H9 (cell line): ENCODE data around the gene BMPR1A. TPM values are rescaled to one million over a fixed set of nuclear protein-coding genes. Genes with fewer than 3 reads are reported as not detected.
A peak's percentile ranks its signal among the peaks of the same experiment; 100 is the strongest.

Source experiments
- DNase-seq: peaks from one replicate; pipeline ENCODE4 v3.0.0-alpha.2; 2017
- H2AFZ ChIP-seq: one replicate; pipeline ENCODE4 v1.6.1; 2013; ENCODE audit warnings: mild to moderate bottlenecking, low read length, control low read depth, moderate library complexity
- H2AK5ac ChIP-seq: 2 replicates; pipeline ENCODE4 v1.6.1; 2013; ENCODE audit warnings: low read length, control low read depth, mixed read lengths; ENCODE audit not compliant: insufficient read length
- H2BK120ac ChIP-seq: one replicate; pipeline ENCODE4 v1.6.1; 2013; ENCODE audit warnings: low read depth, mild to moderate bottlenecking, low read length, control low read depth, inconsistent platforms; ENCODE audit not compliant: poor library complexity, severe bottlenecking
- H2BK12ac ChIP-seq: 2 replicates; pipeline ENCODE4 v1.6.1; 2013; ENCODE audit warnings: low read length, control low read depth, mixed read lengths, low read depth; ENCODE audit not compliant: insufficient read length
- H2BK15ac ChIP-seq: 2 replicates; pipeline ENCODE4 v1.6.1; 2013; ENCODE audit warnings: low read depth, low read length, control low read depth
- H2BK20ac ChIP-seq: one replicate; pipeline ENCODE4 v1.6.1; 2013; ENCODE audit warnings: low read depth, mild to moderate bottlenecking, low read length, control low read depth, inconsistent platforms; ENCODE audit not compliant: poor library complexity, severe bottlenecking
- H2BK5ac ChIP-seq: 2 replicates; pipeline ENCODE4 v1.6.1; 2013; ENCODE audit warnings: low read length, control low read depth, mixed read lengths; ENCODE audit not compliant: insufficient read length
- H3K14ac ChIP-seq: 2 replicates; pipeline ENCODE4 v1.6.1; 2013; ENCODE audit warnings: low read length, control low read depth; ENCODE audit not compliant: insufficient read depth
- H3K18ac ChIP-seq: 2 replicates; pipeline ENCODE4 v1.6.1; 2013; ENCODE audit warnings: low read depth, mild to moderate bottlenecking, mixed read lengths, low read length, control low read depth; ENCODE audit not compliant: insufficient read length
- H3K23ac ChIP-seq: 2 replicates; pipeline ENCODE4 v1.6.1; 2013; ENCODE audit warnings: low read length, control low read depth, mixed read lengths, low read depth; ENCODE audit not compliant: insufficient read length
- H3K23me2 ChIP-seq: 2 replicates; pipeline ENCODE4 v1.6.1; 2013; ENCODE audit warnings: low read depth, mild to moderate bottlenecking, mixed read lengths, low read length, control low read depth; ENCODE audit not compliant: insufficient read length, poor library complexity, severe bottlenecking
- H3K27ac ChIP-seq: 2 replicates; pipeline ENCODE4 v1.5.1; 2013; ENCODE audit warnings: low read length, control low read depth, mixed read lengths, low read depth; ENCODE audit not compliant: insufficient read length
- H3K27me3 ChIP-seq: 2 replicates; pipeline ENCODE4 v1.6.1; 2013; ENCODE audit warnings: low read length, control low read depth, inconsistent platforms; ENCODE audit not compliant: insufficient read depth
- H3K4ac ChIP-seq: 2 replicates; pipeline ENCODE4 v1.6.1; 2013; ENCODE audit warnings: low read depth, mild to moderate bottlenecking, control low read depth, inconsistent platforms, low read length, moderate library complexity
- H3K4me1 ChIP-seq: 2 replicates; pipeline ENCODE4 v1.6.1; 2013; ENCODE audit warnings: low read length, control low read depth, inconsistent platforms; ENCODE audit not compliant: insufficient read depth
- H3K4me2 ChIP-seq: 2 replicates; pipeline ENCODE4 v1.6.1; 2013; ENCODE audit warnings: low read length, control low read depth, mixed read lengths; ENCODE audit not compliant: insufficient read length, insufficient read depth
- H3K56ac ChIP-seq: 2 replicates; pipeline ENCODE4 v1.6.1; 2013; ENCODE audit warnings: low read depth, mild to moderate bottlenecking, mixed read lengths, low read length, control low read depth; ENCODE audit not compliant: insufficient read length
- H3K79me1 ChIP-seq: 2 replicates; pipeline ENCODE4 v1.6.1; 2013; ENCODE audit warnings: low read depth, mild to moderate bottlenecking, moderate library complexity, low read length, control low read depth, inconsistent platforms; ENCODE audit not compliant: insufficient read depth, poor library complexity, severe bottlenecking
- H3K79me2 ChIP-seq: 2 replicates; pipeline ENCODE4 v1.6.1; 2013; ENCODE audit warnings: low read length, control low read depth, inconsistent platforms; ENCODE audit not compliant: insufficient read depth
- H3K9ac ChIP-seq: 2 replicates; pipeline ENCODE4 v1.6.1; 2013; ENCODE audit warnings: low read length, control low read depth, mixed read lengths; ENCODE audit not compliant: insufficient read length; ENCODE audit errors: extremely low read depth
- H3K9me3 ChIP-seq: one replicate; pipeline ENCODE4 v1.6.1; 2013; ENCODE audit warnings: low read depth, low read length, inconsistent platforms; ENCODE audit not compliant: control insufficient read depth
- H3T11ph ChIP-seq: one replicate; pipeline ENCODE4 v1.6.1; 2013; ENCODE audit warnings: mild to moderate bottlenecking, low read length, control low read depth, inconsistent platforms
- H4K20me1 ChIP-seq: one replicate; pipeline ENCODE4 v1.6.1; 2013; ENCODE audit not compliant: control insufficient read depth, insufficient read length, insufficient read depth
- H4K5ac ChIP-seq: 2 replicates; pipeline ENCODE4 v1.6.1; 2013; ENCODE audit warnings: low read depth, mild to moderate bottlenecking, mixed read lengths, low read length, control low read depth; ENCODE audit not compliant: insufficient read length
- H4K8ac ChIP-seq: replicated peaks from 2 replicates; pipeline ENCODE4 v1.6.1; 2013; ENCODE audit warnings: low read length, control low read depth, mixed read lengths, low read depth; ENCODE audit not compliant: insufficient read length
- H4K91ac ChIP-seq: 2 replicates; pipeline ENCODE4 v1.6.1; 2013; ENCODE audit warnings: low read depth, mild to moderate bottlenecking, moderate library complexity, mixed read lengths, low read length, control low read depth; ENCODE audit not compliant: insufficient read length
- H3K27ac Mint-ChIP-seq, 3 experiments: 2 replicates in 2 of 3; 3 replicates in 1 of 3; pipeline ENCODE4 v1.8.0; 2020 to 2021; ENCODE audit warnings: mixed read lengths in 3 of 3, mild to moderate bottlenecking in 1 of 3, moderate library complexity in 1 of 3
- H3K27me3 Mint-ChIP-seq: 2 replicates; pipeline ENCODE4 v1.8.0; 2021; ENCODE audit warnings: low read depth, mild to moderate bottlenecking, moderate library complexity, mixed read lengths
- H3K36me3 Mint-ChIP-seq, 3 experiments: 2 replicates in 2 of 3; 3 replicates in 1 of 3; pipeline ENCODE4 v1.8.0; 2020 to 2021; ENCODE audit warnings: low read depth in 3 of 3, mixed read lengths in 3 of 3; ENCODE audit not compliant: insufficient read depth in 1 of 3
- H3K4me1 Mint-ChIP-seq, 2 experiments: 2 replicates each; pipeline ENCODE4 v1.8.0; 2020; ENCODE audit warnings: mixed read lengths in 2 of 2
- H3K4me3 Mint-ChIP-seq, 2 experiments: 2 replicates in 1 of 2; 3 replicates in 1 of 2; pipeline ENCODE4 v1.8.0; 2020 to 2021; ENCODE audit warnings: mild to moderate bottlenecking in 2 of 2, mixed read lengths in 2 of 2, moderate library complexity in 1 of 2
- H3K9me3 Mint-ChIP-seq, 2 experiments: 2 replicates in 1 of 2; 3 replicates in 1 of 2; pipeline ENCODE4 v1.8.0; 2020; ENCODE audit warnings: mild to moderate bottlenecking in 2 of 2, mixed read lengths in 2 of 2, moderate library complexity in 1 of 2
- WGBS: extraction: QIAGEN DNeasy Blood & Tissue Kit; methylation state at CpG from one replicate; pipeline ENCODE4 v1.1.7; 2013; ENCODE audit warnings: missing lambda C conversion rate, low lambda C conversion rate, mixed read lengths; ENCODE audit not compliant: insufficient read length; ENCODE audit errors: extremely low coverage; 5-methylcytosine and 5-hydroxymethylcytosine counted together
- total RNA-seq: library from RNA; stranded (reverse); gene quantifications from 2 replicates; pipeline ENCODE4 v1.2.1, GENCODE V29; 2021
- TF ChIP-seq, protein P1 (sequence below): fragments of 200-600 bp; sonication (generic); conservative IDR thresholded peaks from 3 replicates; pipeline ENCODE4 v1.8.0; 2021; ENCODE audit warnings: antibody characterized with exemption, mild to moderate bottlenecking

Gene BMPR1A
- total RNA-seq, 1 experiment from 2014 or later, result 138 TPM

DNA sequence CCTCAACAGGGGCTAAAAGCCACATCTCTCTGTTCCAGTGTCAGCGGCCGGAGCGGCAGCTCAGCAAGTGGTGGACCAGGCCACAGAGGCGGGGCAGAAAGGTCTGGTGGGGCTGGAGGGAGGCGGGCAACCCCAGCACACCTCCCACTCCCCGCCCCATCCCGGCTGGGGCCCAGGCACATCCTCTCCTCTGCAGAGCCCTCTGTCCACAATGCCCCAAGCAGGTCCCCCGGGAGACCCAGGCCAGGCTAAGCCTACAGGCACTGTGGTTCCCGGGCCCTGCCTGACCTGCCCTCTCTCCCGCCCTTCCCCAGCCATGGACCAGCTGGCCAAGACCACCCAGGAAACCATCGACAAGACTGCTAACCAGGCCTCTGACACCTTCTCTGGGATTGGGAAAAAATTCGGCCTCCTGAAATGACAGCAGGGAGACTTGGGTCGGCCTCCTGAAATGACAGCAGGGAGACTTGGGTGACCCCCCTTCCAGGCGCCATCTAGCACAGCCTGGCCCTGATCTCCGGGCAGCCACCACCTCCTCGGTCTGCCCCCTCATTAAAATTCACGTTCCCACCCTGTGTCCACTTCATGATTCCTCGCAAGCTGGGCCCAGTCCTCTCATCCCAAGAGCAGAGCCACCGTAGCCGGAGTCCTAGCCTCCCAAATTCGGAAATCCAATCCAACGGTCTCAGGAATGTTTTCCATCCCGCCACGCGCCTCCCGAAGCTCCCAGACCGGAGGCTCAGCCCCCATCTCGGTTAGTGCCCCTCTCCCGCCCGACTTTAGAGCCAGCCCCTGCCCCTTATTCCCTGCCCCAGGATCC is 214.0 kb downstream of the BMPR1A start:
- peaks cover 31 to 50% of the 10 kb centered on the region in 2 experiments for H3K4me1 Mint-ChIP-seq
- H3K9ac ChIP-seq, result no peak overlapping the region

More for the DNA sequence above, 214.0 kb downstream of the BMPR1A start:
- no peaks in the 10 kb centered on the region for H3K9me3 ChIP-seq
- Mint-ChIP-seq H3K27ac (no peak overlapping the region), H3K27me3 (peaks cover 31% of the 10 kb centered on the region), H3K4me3 (peak overlapping the region; percentile 67 to 75), H3K36me3 (peaks cover 0 to 3% (median 0%) of the 10 kb centered on the region in 3 experiments; a peak in 1 of 7 replicates), H3K9me3 (peaks cover 0 to 4% of the 10 kb centered on the region in 2 experiments; a peak in 1 of 5 replicates)
- H3K27me3 ChIP-seq, result peaks cover 10% of the 10 kb centered on the region; the same call in 1 of the 2 replicates
- peaks cover 2% of the 10 kb centered on the region; the same call in 1 of the 2 replicates for H3K4me1 ChIP-seq
- no peak overlapping the region for H3T11ph ChIP-seq
- no peak overlapping the region for H2BK120ac ChIP-seq
- TF ChIP-seq, protein P1, sequence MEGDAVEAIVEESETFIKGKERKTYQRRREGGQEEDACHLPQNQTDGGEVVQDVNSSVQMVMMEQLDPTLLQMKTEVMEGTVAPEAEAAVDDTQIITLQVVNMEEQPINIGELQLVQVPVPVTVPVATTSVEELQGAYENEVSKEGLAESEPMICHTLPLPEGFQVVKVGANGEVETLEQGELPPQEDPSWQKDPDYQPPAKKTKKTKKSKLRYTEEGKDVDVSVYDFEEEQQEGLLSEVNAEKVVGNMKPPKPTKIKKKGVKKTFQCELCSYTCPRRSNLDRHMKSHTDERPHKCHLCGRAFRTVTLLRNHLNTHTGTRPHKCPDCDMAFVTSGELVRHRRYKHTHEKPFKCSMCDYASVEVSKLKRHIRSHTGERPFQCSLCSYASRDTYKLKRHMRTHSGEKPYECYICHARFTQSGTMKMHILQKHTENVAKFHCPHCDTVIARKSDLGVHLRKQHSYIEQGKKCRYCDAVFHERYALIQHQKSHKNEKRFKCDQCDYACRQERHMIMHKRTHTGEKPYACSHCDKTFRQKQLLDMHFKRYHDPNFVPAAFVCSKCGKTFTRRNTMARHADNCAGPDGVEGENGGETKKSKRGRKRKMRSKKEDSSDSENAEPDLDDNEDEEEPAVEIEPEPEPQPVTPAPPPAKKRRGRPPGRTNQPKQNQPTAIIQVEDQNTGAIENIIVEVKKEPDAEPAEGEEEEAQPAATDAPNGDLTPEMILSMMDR, result no peak
- WGBS, result no CpG with 5 or more reads among the region's 30 CpGs
- H2BK20ac ChIP-seq, result no peak overlapping the region
- H2AK5ac ChIP-seq, result no peak overlapping the region
- H4K5ac ChIP-seq, result no peak overlapping the region
- H3K79me2 ChIP-seq, result no peaks in the 10 kb centered on the region
- H4K91ac ChIP-seq, result no peak overlapping the region
- H3K23ac ChIP-seq, result no peak overlapping the region
- no peak overlapping the region for H3K27ac ChIP-seq
- no peak overlapping the region for H4K8ac ChIP-seq
- no peak overlapping the region for H3K56ac ChIP-seq
- H3K4me2 ChIP-seq, result peak overlapping the region; percentile 44
- H3K14ac ChIP-seq, result peak overlapping the region; percentile 44; the same call in 1 of the 2 replicates
- no peak overlapping the region for H3K4ac ChIP-seq
- no peak overlapping the region for H3K18ac ChIP-seq
- H2AFZ ChIP-seq, result no peak overlapping the region
- H4K20me1 ChIP-seq, result no peaks in the 10 kb centered on the region
- H2BK5ac ChIP-seq, result no peak overlapping the region
- H3K79me1 ChIP-seq, result no peaks in the 10 kb centered on the region
- H2BK12ac ChIP-seq, result no peak overlapping the region
- peak; percentile 76 for DNase-seq
- H3K23me2 ChIP-seq, result peaks cover 15% of the 10 kb centered on the region
- H2BK15ac ChIP-seq, result no peak overlapping the region
